SK-N-MC (cell line): ENCODE results near the gene UBE3C.

Experiments
- EZH2 ChIP-seq: fragments of 200-600 bp; sonication (generic); IDR thresholded peaks from one replicate; pipeline ENCODE4 v1.6.1; 2017; ENCODE audit warnings: antibody characterized with exemption
- FOXP2 ChIP-seq: optimal IDR thresholded peaks from 2 replicates; pipeline ENCODE3; 2011; ENCODE audit warnings: mild to moderate bottlenecking, moderate library complexity; ENCODE audit not compliant: insufficient read depth; ENCODE audit errors: extremely low read length, control extremely low read depth
- POLR2AphosphoS5 ChIP-seq: IDR thresholded peaks from 2 replicates; pipeline ENCODE4 v1.6.1; 2012; ENCODE audit warnings: mild to moderate bottlenecking, low read depth, low read length, borderline replicate concordance

DNA sequence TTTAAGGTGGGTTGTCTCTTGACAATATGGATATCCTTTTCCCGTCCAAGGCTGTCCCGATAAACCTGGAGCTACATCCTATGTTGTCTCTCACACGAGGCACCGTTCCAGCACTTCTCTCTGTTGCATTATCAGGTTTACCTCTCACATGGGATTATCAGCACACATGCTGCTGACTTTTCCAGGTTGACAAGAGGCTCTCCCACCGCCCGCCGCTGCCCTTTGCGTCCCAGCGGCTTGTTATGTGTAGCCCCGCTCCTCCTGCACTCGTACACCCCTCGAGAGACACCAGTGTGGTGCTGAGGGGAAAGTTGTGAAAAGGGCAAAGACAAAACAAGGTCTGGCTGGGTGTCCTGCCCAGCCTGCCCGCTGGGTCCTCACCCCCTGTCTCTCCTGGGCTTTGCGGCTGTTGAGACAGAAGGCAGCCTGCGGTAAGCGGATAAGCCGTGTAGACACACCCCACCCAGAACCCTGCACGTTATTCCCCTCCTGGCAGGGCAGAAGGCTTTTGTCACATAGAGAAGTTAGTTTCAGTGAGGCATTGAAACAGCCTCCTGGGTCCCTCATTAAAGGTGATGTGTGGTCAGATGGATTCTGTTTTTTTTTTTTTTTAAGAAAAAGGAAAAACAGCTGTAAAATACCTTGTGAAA lies 38.7 kb downstream of the UBE3C start:
- TF ChIP-seq POLR2AphosphoS5: no peak
- no peak for TF ChIP-seq FOXP2
- no peak for TF ChIP-seq EZH2
